Measurements from ENCODE around the gene SP4.

- TF ChIP-seq CTCF (IDR thresholded peaks at IDR 0.05): no peak
- TF ChIP-seq POLR2A (IDR thresholded peaks at IDR 0.05): no peak
These were observed 35.6 kb downstream of the SP4 start for GRCh38 chr7:21463524-21463923.

Measured in Peyer's patch (tissue), 4 donors.